HCT116 (cell line): ENCODE data around the gene SCYL2.

Experiments
- CTCF ChIP-seq, 3 experiments: fragments of 200-600 bp in 1 of 3; sonication (generic) in 1 of 3; IDR thresholded peaks in 2 of 3; conservative IDR thresholded peaks in 1 of 3; 2 replicates each; pipeline ENCODE4 v1.5.1; 2012 to 2017; ENCODE audit warnings: low read depth in 2 of 3, low read length in 2 of 3, antibody characterized with exemption in 1 of 3, borderline replicate concordance in 1 of 3, control low read depth in 1 of 3, mild to moderate bottlenecking in 1 of 3, mixed read lengths in 1 of 3, mixed run types in 1 of 3, moderate library complexity in 1 of 3; ENCODE audit not compliant: insufficient read depth in 1 of 3
- EGR1 ChIP-seq: IDR thresholded peaks from 2 replicates; pipeline ENCODE4 v1.6.1; 2012; ENCODE audit warnings: low read depth
- ELF1 ChIP-seq: IDR thresholded peaks from 2 replicates; pipeline ENCODE4 v1.6.1; 2012; ENCODE audit warnings: low read depth, borderline replicate concordance
- EZH2 ChIP-seq: fragments of 200-600 bp; sonication (generic); IDR thresholded peaks from 2 replicates; pipeline ENCODE4 v1.6.1; 2017; ENCODE audit warnings: antibody characterized with exemption, mixed run types
- EZH2phosphoT487 ChIP-seq: fragments of 200-600 bp; IDR thresholded peaks from 2 replicates; pipeline ENCODE4 v1.6.1; 2018; ENCODE audit warnings: antibody characterized with exemption, borderline replicate concordance
- JUND ChIP-seq: IDR thresholded peaks from 2 replicates; pipeline ENCODE4 v1.6.1; 2012
- POLR2A ChIP-seq: IDR thresholded peaks from 2 replicates; pipeline ENCODE4 v1.7.0; 2011; ENCODE audit warnings: borderline replicate concordance; ENCODE audit not compliant: insufficient read depth, insufficient read length; ENCODE audit errors: extremely low read depth
- POLR2AphosphoS5 ChIP-seq: IDR thresholded peaks from 2 replicates; pipeline ENCODE4 v1.6.1; 2011; ENCODE audit warnings: mild to moderate bottlenecking, low read depth, low read length, moderate library complexity
- SIN3A ChIP-seq: IDR thresholded peaks from 2 replicates; pipeline ENCODE4 v1.6.1; 2012; ENCODE audit warnings: low read depth
- SP1 ChIP-seq: IDR thresholded peaks from 2 replicates; pipeline ENCODE4 v1.6.1; 2012; ENCODE audit warnings: low read depth
- ZBTB33 ChIP-seq: IDR thresholded peaks from 2 replicates; pipeline ENCODE4 v1.6.1; 2011; ENCODE audit warnings: mild to moderate bottlenecking, low read length, moderate library complexity; ENCODE audit not compliant: insufficient replicate concordance; ENCODE audit errors: extremely low read depth
- ZFX ChIP-seq: fragments of 450-650 bp; IDR thresholded peaks from 2 replicates; pipeline ENCODE4 v1.6.1; 2017
- ZNF274 ChIP-seq: fragments of 200-500 bp; sonication (Bioruptor generic); IDR thresholded peaks from 2 replicates; pipeline ENCODE4 v1.6.1; 2014; ENCODE audit warnings: mild to moderate bottlenecking, low read depth, low read length, inconsistent platforms

- TF ChIP-seq CTCF (IDR thresholded peaks at IDR 0.05 in 2 of 3, conservative IDR thresholded peaks at IDR 0.05 in 1 of 3; ENCODE audit: borderline replicate concordance in 1 of 3, insufficient read depth in 1 of 3, low read depth in 2 of 3, low read length in 2 of 3), result no peak
- TF ChIP-seq SP1, result no peak
- TF ChIP-seq POLR2A, result no peak
- TF ChIP-seq EGR1, result no peak
- TF ChIP-seq EZH2, result no peak
- no peak for TF ChIP-seq JUND
- no peak for TF ChIP-seq ELF1
- TF ChIP-seq EZH2phosphoT487, result no peak
- TF ChIP-seq POLR2AphosphoS5, result no peak
- TF ChIP-seq ZBTB33, result no peak
- TF ChIP-seq ZNF274, result no peak
- TF ChIP-seq ZFX, result no peak
- no peak for TF ChIP-seq SIN3A
These were observed 64.9 kb downstream of the SCYL2 start for GRCh38 chr12:100331871-100332270.
